Hepatocyte (in vitro differentiated cells): ENCODE data around the gene EPHB1. TPM values are rescaled to one million over a fixed set of nuclear protein-coding genes. Genes with fewer than 3 reads are reported as not detected.

Experiments
- DNase-seq: peaks from one replicate; pipeline ENCODE4 v3.0.0-alpha.2; 2016; ENCODE audit warnings: low spot score
- H2AFZ ChIP-seq: fragments of 200-600 bp; sonication (generic); 2 replicates; pipeline ENCODE4 v1.6.0; 2016; ENCODE audit warnings: antibody characterized with exemption, mild to moderate bottlenecking
- H3K27ac ChIP-seq: fragments of 200-600 bp; sonication (generic); 2 replicates; pipeline ENCODE4 v1.5.1; 2016; ENCODE audit warnings: mild to moderate bottlenecking
- H3K27me3 ChIP-seq: fragments of 200-600 bp; sonication (generic); 2 replicates; pipeline ENCODE4 v1.6.1; 2016
- H3K36me3 ChIP-seq: fragments of 200-600 bp; sonication (generic); replicated peaks from 2 replicates; pipeline ENCODE4 v1.5.1; 2016; ENCODE audit warnings: low read depth; ENCODE audit not compliant: insufficient read depth
- H3K4me1 ChIP-seq: fragments of 200-600 bp; sonication (generic); 2 replicates; pipeline ENCODE4 v1.5.1; 2016; ENCODE audit warnings: mild to moderate bottlenecking, moderate library complexity; ENCODE audit not compliant: insufficient read depth
- H3K4me2 ChIP-seq: fragments of 200-600 bp; sonication (generic); 2 replicates; pipeline ENCODE4 v1.6.0; 2016
- H3K4me3 ChIP-seq: fragments of 200-600 bp; sonication (generic); 2 replicates; pipeline ENCODE4 v1.5.1; 2016; ENCODE audit warnings: mild to moderate bottlenecking
- H3K79me2 ChIP-seq: fragments of 200-600 bp; sonication (generic); 2 replicates; pipeline ENCODE4 v1.6.0; 2017; ENCODE audit warnings: mild to moderate bottlenecking
- H3K9me2 ChIP-seq: fragments of 200-600 bp; sonication (generic); replicated peaks from 2 replicates; pipeline ENCODE4 v1.6.0; 2017; ENCODE audit warnings: mild to moderate bottlenecking; ENCODE audit not compliant: insufficient read depth
- H3K9me3 ChIP-seq: fragments of 200-600 bp; sonication (generic); 2 replicates; pipeline ENCODE4 v1.5.1; 2016; ENCODE audit warnings: low read depth, mild to moderate bottlenecking
- H4K20me1 ChIP-seq: fragments of 200-600 bp; sonication (generic); 2 replicates; pipeline ENCODE4 v1.6.0; 2016; ENCODE audit warnings: mild to moderate bottlenecking; ENCODE audit not compliant: insufficient read depth, poor library complexity, severe bottlenecking
- CTCF ChIP-seq: fragments of 200-600 bp; sonication (generic); IDR thresholded peaks from 2 replicates; pipeline ENCODE4 v1.5.1; 2016; ENCODE audit warnings: antibody characterized with exemption, mild to moderate bottlenecking; ENCODE audit not compliant: poor library complexity
- EZH2 ChIP-seq: fragments of 200-600 bp; sonication (generic); IDR thresholded peaks from 2 replicates; pipeline ENCODE4 v1.6.1; 2016; ENCODE audit warnings: antibody characterized with exemption, mild to moderate bottlenecking, borderline replicate concordance
- EZH2phosphoT487 ChIP-seq: fragments of 200-600 bp; sonication (generic); IDR thresholded peaks from one replicate; pipeline ENCODE4 v1.6.1; 2018; ENCODE audit warnings: antibody characterized with exemption, mild to moderate bottlenecking, low read depth, moderate library complexity; ENCODE audit not compliant: unreplicated experiment, severe bottlenecking
- WGBS: methylation state at CpG from one replicate; pipeline ENCODE4 v1.1.6; 2016; ENCODE audit warnings: low lambda C conversion rate; ENCODE audit errors: missing lambda C conversion rate; 5-methylcytosine and 5-hydroxymethylcytosine counted together
- polyA plus RNA-seq: library from polyadenylated mRNA; unstranded; fragments of >200 nt; fragmentation: Nextera tagmentation; extraction: Ambion mirVana; gene quantifications from 2 replicates; pipeline ENCODE4 v1.2.1, GENCODE V29; 2016
- total RNA-seq: library from RNA; depleted of rRNA; stranded (reverse); fragments of >200 nt; gene quantifications from 2 replicates; pipeline ENCODE4 v1.2.3, GENCODE V29; 2014

The EPHB1 gene
- total and polyA plus RNA-seq, 2 experiments from 2014 or later = 3.3 to 5.6 TPM

DNA sequence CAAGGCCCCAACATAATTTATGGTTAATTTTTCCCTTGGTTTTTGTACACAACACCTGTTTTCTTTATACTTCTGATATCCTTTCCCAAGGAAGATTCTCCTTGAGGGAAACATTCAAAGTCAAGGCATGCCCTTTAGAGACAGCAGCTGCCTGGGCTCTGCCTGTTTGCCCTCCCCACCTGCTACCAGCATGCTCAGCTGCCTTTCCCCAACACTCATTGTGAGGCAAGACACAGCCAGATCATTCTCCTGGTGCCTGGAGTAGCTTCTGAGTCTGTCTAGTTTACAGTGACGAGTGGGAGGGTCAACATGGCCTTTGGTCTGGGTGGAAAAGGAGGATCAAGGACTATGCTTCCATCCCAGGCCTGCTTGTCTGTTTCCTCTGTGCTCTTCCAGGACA is 132.5 kb downstream of the EPHB1 start:
- no peak for TF ChIP-seq EZH2phosphoT487
- TF ChIP-seq CTCF = no peak
- TF ChIP-seq EZH2 = no peak
- Histone ChIP-seq H3K27ac (no peak overlapping the region), H3K4me2 (no peak overlapping the region), H3K27me3 (no peaks in the 10 kb centered on the region), H2AFZ (no peak overlapping the region), H4K20me1 (no peaks in the 10 kb centered on the region), H3K9me2 (no peaks in the 10 kb centered on the region), H3K79me2 (no peaks in the 10 kb centered on the region), H3K4me1 (no peaks in the 10 kb centered on the region), H3K4me3 (no peak overlapping the region), H3K9me3 (no peaks in the 10 kb centered on the region), H3K36me3 (no peaks in the 10 kb centered on the region)
- 67% methylated on average over 1 of the region's 1 CpG for WGBS
- no peak for DNase-seq

DNA sequence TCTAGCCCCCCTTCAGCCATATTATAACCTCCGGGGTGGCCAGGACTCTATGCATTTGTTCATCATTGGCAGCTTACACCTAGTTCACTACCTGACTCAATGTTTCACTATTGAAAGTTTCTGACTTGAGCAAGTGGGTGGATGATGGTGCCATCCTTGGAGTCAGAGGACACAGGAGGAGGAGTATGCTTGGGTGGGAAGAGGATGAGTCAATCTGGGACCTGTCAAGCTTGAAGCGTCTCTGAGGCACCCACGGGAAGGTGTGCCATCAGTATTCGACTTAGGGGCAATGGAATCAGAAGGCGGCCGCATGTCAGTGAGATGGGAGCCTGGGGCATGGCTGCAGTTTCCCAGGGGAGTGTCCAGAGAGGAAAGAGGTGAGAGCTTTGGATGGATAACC is 133.3 kb downstream of the EPHB1 start:
- no peaks in the 10 kb centered on the region for H4K20me1 ChIP-seq
- H3K27me3 ChIP-seq = no peaks in the 10 kb centered on the region
- H3K4me3 ChIP-seq = no peak overlapping the region
- 76% methylated on average over 6 of the region's 6 CpGs for WGBS
- H3K9me2 ChIP-seq = no peaks in the 10 kb centered on the region
- no peaks in the 10 kb centered on the region for H3K79me2 ChIP-seq
- H3K4me1 ChIP-seq = no peaks in the 10 kb centered on the region
- no peaks in the 10 kb centered on the region for H3K9me3 ChIP-seq
- no peaks in the 10 kb centered on the region for H3K36me3 ChIP-seq
- no peak overlapping the region for H2AFZ ChIP-seq
- TF ChIP-seq EZH2 (no peak), EZH2phosphoT487 (no peak), CTCF (no peak)
- DNase-seq = no peak
- no peak overlapping the region for H3K27ac ChIP-seq
- no peak overlapping the region for H3K4me2 ChIP-seq

DNA sequence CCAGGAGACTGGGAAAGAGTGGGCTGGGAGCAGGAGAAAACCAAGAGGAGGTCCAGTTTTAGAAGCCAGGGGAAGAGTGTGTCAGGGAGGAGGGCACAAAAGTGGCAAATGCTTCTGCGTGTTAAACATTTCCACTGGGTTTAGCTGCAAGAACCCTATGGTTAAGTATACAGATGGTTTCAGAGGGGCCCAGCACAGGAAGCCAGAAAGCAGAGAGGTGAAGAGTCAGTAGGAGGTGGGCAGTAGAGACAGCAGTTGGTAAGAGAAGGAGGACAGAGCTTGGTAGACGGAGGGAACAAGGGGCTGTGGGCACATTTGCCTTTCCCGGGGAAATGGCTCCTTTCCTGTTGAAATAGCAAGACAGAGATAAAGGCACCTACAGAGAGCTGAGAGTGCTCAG is 133.8 kb downstream of the EPHB1 start:
- WGBS = 59% methylated on average over 3 of the region's 3 CpGs
- no peaks in the 10 kb centered on the region for H3K79me2 ChIP-seq
- no peaks in the 10 kb centered on the region for H3K4me1 ChIP-seq
- no peaks in the 10 kb centered on the region for H3K36me3 ChIP-seq
- no peaks in the 10 kb centered on the region for H3K9me2 ChIP-seq
- no peak overlapping the region for H2AFZ ChIP-seq
- H3K4me2 ChIP-seq = no peak overlapping the region
- no peak for DNase-seq
- no peak overlapping the region for H3K4me3 ChIP-seq
- no peak for TF ChIP-seq CTCF
- no peak for TF ChIP-seq EZH2
- TF ChIP-seq EZH2phosphoT487 = no peak
- no peaks in the 10 kb centered on the region for H4K20me1 ChIP-seq
- no peaks in the 10 kb centered on the region for H3K27me3 ChIP-seq
- H3K27ac ChIP-seq = no peak overlapping the region
- no peaks in the 10 kb centered on the region for H3K9me3 ChIP-seq

GRCh38 chr3:134929976-134930375 is 134.9 kb downstream of the EPHB1 start:
- Histone ChIP-seq H3K9me2 (no peaks in the 10 kb centered on the region), H3K4me1 (no peaks in the 10 kb centered on the region), H2AFZ (no peak overlapping the region), H3K9me3 (no peaks in the 10 kb centered on the region), H4K20me1 (no peaks in the 10 kb centered on the region), H3K36me3 (no peaks in the 10 kb centered on the region), H3K4me2 (no peak overlapping the region), H3K4me3 (no peak overlapping the region), H3K27me3 (no peaks in the 10 kb centered on the region), H3K79me2 (no peaks in the 10 kb centered on the region), H3K27ac (no peak overlapping the region)
- WGBS = 86% methylated on average over 2 of the region's 2 CpGs
- DNase-seq = no peak
- TF ChIP-seq EZH2 (no peak), EZH2phosphoT487 (no peak), CTCF (no peak)
